Urothelium cell line (cell line): ENCODE results near the gene CYREN.
"Not testable (repeated sequence)": the region's sequence is repeated elsewhere in the genome, so short reads cannot be mapped to it uniquely, and the experiment has no call there.

ENCODE experiments used
- DNase-seq: peaks from one replicate; pipeline ENCODE4 v3.0.0; 2011; ENCODE audit warnings: low spot score, mixed read lengths
- FAIRE-seq: peaks from 2 replicates; lab custom pipeline; 2011; peaks lifted over from hg19 to GRCh38; lab: Jason Lieb, UNC

The CYREN gene, protein sequence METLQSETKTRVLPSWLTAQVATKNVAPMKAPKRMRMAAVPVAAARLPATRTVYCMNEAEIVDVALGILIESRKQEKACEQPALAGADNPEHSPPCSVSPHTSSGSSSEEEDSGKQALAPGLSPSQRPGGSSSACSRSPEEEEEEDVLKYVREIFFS

DNA sequence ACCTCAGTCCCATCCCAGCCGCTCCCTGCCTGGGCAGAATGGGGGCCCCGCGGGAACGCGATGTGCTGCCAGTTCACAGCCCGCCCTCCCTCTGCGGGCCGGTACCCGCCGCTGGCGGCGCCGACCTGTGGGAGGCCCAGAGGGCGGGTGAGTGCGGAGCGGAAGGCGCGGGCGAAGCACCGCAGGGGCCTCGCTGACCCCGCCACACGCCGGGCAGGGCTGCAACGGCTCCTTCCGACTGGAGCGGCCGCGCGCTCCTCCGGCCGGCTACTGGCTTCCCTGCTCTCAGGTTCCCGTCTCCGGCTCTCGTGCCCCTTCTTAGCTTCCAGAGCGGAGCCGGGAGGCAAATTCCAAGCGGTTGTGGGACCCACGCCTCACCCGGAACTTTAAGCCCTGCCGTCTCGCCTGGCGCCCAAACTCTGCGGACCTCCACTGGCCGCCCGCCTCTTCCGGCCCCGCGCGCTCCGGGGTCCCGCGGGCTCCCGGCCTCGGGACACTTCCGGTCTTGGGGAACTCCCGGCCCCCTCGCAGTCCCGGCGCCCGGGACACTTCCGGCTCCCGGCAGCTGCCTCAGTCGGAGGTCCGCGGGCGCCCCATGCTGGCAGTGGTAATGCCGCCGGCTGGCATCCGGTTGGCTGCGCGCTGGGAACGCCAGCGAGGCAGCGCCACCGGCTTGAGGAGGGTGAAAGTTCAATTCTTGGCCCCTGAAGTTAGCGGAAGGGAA lies at the start of gene CYREN:
Gene CYREN (minus strand): TSS at position 434 of the 724 bp plus-strand sequence. CDS start 1,785 bp downstream, outside the sequence.
- FAIRE-seq (no peak), DNase-seq (peak; percentile 94)

DNA sequence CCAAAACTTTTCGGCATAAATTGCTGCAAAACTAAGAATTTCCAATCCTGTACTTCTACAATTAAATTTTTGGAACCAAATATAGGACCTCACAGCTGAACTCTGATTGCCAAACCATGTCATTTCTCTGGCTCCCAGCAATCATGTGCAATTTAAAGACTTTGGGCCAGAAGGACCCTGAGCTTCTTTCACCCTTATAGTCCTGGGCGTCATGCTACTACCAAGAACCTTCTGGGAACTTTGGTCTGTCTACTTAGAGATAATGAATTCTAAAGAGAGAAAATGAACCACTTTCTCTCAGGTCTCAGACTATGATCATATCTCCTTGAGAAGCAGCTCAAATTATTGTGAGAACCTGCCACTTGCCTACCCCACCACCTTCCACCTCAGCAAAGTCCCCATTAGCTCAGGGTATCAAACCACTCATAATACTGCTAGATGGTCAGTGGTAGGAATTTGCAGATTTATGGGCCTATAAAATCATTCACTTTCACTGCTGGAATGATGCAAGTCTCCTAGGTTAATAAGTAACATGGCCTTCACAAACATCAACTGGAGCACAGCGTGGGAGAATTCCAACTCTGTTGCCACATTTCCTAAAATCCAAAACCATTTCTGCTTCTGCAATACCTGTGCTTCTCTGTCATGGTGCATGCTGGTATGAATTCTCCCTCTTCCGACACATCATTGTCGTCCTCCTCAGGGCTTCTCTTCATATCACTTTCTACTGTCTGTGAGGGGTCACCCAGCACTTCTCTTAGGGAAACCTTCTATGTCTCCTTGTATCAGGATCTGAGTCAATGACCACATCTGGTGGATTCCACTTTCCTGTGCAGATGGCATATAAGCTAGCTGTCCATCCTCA lies 47.4 kb upstream of the CYREN start:
- FAIRE-seq, result no peak
- no peak for DNase-seq

DNA sequence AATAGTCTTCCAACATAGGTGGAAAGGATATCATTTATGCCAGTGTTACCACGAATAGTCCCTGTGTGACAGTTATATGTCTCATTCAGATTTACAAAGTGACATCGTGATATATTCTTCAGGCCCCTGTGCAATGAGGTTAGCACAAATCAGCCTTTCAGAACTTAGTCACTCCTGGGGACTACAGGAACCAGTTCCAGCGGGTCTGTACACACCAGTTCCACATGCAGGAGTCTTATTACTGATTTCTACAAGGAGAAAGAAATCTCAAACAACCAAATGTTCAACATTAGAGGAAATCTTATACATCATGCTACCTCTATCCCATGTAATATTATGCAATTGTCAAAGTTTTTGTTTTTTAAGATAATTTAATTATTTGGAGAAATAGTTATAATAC lies 45.2 kb upstream of the CYREN start:
- no peak for FAIRE-seq

DNA sequence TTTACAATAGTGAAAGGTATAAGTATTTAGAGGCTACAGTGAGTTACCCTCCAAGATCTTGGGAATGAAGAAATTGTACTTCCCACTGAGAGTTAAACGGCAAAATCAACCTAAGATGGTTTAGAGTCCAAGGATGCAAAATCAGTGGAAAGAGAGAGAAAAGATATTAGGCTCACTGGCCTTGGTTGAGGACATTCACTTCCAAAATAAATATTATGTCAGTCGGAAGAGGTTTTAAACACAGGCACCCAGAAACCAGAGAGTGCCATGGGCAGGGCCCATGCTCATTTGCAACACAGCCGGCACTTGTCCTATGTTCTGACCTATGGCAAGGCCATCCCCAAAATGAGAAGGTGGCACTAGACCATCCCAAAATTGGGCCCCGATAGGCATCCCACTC lies 44.7 kb upstream of the CYREN start:
- DNase-seq (no peak), FAIRE-seq (no peak)

More for the DNA sequence above, 45.2 kb upstream of the CYREN start:
- DNase-seq, result no peak

DNA sequence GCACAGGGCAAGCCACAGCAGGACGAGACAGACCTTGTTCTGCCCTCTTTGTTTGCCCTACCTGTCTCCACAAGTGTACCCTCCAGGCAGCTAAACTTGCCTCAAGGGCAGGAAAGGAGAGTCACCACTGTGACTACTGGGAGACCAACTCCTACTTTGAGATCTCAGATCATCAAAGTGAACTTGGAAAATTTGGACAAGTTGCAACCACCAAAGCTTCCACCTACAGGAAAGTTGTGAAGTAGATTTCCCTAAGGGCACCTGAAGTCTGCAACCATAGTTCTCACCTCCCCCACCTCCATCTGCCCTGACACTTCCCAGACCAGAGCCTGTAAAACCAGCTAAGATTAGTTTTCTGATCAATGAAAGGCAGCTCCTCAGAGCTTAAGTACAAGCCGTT lies 43.3 kb upstream of the CYREN start:
- FAIRE-seq, result no peak
- no peak for DNase-seq

DNA sequence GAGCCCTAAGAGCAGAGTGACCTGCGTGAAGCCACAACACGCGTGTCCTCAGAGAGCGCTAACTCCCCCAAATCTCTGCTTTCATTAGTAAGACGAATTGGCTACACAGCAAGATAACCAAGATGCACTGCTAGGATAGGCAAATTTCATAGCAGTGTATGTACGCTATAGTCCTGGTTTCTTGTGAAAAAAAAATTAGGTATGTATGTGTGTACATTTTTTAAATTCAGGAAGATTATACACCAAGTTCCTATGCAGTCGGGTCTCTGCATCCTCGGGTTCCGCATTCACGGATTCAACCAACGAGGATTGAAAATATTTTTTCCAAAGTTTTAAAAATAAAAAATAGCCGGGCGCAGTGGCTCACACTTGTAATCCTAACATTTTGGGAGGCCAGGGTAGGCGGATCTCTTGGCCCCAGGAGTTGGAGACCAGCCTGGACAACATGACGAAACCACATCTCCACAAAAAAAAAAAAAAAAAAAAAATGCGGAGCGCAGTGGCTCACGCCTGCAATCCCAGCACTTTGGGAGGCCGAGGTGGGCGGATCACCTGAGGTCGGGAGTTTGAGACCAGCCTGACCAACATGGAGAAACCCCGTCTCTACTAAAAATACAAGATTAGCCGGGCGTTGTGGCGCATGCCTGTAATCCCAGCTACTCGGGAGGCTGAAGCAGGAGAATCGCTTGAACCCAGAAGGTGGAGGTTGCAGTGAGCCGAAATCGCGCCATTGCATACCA lies 41.6 kb upstream of the CYREN start:
- not testable (repeated sequence) for FAIRE-seq, DNase-seq

DNA sequence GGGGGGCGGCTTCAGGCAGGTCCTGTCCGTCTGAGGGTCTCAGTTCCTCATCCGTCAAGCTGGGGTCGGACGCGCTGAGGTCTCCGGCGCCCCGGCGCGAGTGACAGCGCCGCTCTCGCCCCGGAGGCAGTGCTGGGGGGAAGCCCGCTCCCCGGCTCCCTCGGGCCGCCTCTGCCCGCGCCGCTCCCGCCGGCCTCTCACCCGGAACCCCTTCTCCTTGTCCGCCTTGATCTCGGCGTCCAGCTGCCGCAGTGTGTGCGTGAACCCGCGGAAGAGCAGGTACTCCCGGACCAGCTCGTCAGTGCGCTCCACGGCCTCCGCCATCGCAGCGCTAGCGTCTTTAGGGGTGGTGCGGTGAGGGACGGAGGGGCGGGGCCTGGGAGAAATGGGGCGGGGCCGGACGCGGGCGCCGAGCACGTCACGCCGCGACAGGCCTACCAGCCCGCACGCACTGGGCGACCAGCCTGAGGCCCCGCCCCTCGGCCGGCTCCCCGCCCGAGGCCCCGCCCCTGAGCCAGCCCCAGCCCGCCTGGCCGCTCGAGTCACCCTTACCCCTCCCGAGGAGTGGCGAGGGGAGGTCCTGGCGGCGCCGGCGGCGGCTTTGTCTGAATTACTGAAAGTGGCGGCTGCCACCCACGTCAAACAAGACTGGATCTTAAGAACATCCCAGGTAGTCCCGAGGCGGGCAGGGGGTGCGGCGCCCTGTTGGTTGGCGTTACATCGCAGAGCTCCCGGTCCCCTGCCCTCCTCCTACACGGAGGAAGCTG lies 40.9 kb upstream of the CYREN start, which contains the start of gene WDR91:
Gene WDR91 (minus strand): TSS at position 348 of the 767 bp plus-strand sequence. CDS start 24 bp downstream, at position 324.
- DNase-seq (peak; percentile 99), FAIRE-seq (no peak)

DNA sequence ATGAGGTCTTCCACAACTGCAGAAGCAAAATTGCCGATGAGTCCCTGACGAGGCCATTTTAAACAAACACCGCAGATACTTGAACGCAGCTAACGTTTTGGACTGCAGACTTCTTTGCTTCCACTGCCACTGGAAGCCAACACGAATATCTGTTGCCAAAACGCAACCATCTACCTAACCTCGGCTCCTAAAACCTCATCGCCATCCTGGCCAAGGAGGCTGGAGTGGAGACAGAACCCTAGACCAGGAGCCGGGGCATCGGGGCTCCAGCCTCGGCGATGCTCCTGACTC lies 40.3 kb upstream of the CYREN start:
- DNase-seq, result peak; percentile 14
- FAIRE-seq, result no peak

DNA sequence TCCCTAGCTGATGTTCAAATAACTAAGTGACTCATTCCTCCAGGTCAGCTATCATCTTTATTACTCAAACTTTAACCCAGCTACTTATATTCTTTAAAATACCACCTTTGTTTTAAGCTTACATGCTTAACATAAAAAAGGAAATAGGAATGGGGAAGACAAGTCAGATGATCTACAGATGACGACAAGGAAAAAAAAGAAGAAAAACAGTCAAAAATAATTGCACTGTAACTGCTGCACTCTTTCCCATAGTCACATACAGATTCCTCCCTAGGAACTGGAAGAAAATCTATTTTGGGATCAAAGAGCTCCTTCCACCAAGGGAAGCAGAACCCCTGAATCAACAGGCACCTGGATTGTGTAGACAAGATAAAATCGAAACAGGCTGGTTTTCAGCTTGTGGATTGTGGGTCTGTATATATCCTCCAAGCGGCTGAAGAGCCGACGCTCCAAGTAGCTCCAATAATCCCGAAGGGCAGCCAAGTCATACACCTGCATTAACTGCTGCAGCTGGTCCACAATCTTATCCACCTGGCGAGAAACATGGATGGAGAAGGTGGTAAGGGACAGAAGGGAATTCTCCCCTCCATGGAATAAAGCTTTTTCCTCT lies 38.8 kb upstream of the CYREN start:
- no peak for FAIRE-seq

DNA sequence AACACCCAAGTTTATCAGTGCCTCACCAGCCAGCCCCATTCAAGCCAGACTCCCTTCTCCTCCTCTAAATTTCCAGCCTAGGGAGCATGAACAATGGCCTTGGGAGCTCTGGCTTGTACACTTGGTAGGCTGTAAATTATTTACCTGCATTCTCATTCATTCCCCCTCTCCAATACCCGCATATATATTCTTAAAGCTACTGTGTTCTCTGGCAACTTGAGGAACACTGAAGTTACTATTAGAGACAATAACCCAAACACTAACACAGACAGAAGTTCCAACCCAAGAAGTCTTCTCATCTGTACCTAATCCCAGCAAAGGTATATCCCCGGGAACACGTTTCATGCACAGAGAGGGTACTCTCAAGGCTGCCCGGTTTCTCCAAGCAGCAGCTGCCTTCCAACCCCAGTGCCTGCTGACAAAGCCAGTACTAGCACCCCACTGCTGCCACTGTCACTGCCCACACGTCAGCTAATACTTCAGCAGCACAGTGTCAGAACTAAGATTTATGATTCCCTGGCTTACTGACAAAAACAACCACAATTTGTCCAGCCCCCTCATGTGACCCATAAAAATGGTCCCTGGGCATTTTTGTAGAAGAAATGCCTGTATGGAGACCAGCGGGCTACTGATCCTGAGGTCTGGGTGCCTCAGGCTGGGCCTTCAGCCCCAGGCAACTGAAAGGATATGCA lies 37.7 kb upstream of the CYREN start:
- DNase-seq (no peak), FAIRE-seq (no peak)

More for the DNA sequence above, 38.8 kb upstream of the CYREN start:
- no peak for DNase-seq

DNA sequence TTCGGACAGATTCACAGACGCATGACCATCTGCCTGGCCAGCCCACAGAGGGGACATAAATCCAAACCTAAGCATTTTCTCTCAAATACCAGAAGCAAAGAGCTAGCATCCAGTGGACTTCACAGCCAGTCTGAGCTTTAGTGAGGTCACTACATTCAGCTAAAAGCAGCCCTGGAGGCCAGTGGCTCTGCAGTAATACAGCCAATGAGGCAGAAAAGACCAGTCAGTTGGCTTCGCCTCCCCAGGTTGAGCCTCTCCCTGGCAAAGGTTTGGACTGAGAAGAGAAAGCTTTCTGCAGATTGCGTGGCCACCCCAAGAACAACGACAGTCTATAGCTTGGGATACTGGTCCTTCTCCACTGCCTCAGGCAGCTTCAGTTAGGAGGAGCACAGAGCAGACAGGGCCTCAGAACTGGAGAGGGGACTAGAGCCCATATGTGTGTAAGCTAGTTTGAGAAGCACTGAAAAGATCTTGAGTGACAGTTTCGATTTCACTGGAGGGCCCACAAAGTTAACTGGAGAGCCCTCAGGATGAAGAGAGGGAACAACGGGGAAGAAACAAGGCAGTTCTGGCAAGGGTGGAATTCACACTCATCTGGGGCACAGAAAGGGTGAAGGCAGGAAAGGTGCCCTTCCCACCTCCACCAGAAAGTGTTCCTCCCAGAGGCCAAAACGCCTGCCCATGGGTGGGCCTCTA lies 37.0 kb upstream of the CYREN start:
- no peak for DNase-seq
- no peak for FAIRE-seq

DNA sequence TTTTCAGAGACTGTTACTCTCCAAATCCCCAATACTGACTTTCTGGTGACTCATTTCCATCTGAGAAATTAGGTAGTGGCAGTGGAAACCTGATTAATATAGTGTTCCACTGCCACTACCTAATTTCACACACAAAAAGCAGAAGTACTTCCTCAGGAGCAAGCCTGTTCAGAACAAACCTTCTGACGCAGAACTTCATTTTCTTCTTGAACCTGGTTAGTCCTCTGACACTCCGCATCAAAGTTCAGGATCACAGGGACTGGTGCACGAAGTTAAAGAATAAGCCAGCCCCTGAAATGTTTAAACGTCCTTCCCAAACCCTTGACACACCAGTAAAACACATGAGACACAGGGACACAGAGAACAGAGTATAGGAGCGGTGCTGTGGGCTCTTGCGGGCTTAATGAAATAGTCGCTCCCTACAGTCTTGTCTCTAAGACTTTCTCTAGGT lies 36.5 kb upstream of the CYREN start:
- FAIRE-seq (no peak), DNase-seq (no peak)

DNA sequence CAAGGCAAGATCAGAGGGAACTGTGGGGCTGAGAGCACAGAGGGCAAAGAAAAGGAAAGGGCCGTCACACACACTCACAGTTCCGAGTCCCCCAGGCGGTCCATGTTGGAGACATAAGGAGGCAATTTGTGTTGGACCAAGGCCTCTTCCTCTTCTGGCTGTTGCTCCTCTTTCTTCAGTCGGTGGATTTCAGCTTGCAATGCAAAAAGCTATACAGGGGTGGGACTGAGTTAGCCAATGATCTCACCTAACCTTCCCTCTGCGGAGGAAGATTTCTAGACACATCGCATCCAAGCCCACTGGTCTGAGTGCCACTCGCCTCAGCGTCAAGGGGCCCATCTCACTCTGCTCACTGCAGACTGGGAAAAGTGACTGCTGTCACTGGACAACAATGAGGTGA lies 35.3 kb upstream of the CYREN start:
- DNase-seq, result no peak
- FAIRE-seq, result no peak

DNA sequence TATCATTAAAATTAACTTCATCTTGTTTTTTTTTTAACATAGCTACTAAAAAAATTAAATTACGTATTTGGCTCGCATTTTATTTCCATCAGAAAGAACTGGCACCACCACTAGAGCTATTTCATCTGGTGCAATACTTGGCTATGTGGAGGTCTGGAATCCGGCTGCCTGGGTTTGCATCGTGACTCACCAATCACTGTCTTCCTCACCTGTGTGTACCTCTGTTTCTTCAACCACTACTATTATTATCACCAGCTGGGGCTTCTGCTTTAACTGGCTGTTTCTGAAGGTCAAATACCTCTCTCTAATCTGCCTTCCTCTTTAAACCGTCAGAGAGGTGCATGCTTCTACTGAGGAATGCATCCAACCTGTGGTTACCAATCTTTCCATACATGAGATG lies 34.4 kb upstream of the CYREN start:
- no peak for FAIRE-seq
- DNase-seq, result no peak

DNA sequence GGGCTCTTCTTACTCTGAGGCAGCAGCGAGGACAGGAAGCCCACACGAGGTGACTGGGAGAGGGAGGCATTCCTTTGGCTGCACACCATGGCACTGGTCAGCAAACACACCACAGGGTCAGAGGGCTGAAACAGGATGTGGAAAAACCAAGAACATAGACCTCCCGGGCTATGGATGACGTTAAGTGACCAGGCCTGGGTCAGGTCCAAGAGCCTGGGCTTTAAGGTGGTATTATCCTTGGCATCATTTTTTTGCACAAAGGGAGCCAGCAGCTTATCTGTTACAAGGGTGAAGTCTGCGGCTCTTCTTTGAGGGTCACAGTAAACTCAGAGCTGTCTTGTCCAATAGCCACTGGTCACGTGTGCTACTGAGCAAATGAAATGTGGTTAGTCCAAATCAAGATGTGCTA lies 33.8 kb upstream of the CYREN start:
- FAIRE-seq, result no peak

DNA sequence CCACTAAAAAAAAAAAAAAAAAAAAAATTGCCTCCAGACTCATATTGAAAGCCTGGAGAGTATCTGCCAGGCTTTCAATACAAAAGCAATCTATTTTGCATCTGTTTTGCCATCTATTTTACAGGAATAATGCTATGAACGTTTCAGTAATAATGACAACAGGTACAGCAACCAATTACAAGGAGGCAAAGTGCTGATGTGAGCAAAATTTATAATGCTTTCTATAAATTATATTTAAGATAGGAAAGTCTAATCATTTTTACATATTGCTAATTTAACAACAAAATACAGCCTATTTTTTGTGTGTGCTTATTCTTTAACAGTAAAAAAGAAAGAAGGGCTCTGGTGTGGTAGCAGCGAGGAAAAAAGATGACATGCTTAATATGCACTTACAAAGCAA lies 30.8 kb upstream of the CYREN start:
- FAIRE-seq (no peak), DNase-seq (no peak)

More for the DNA sequence above, 33.8 kb upstream of the CYREN start:
- DNase-seq, result no peak

DNA sequence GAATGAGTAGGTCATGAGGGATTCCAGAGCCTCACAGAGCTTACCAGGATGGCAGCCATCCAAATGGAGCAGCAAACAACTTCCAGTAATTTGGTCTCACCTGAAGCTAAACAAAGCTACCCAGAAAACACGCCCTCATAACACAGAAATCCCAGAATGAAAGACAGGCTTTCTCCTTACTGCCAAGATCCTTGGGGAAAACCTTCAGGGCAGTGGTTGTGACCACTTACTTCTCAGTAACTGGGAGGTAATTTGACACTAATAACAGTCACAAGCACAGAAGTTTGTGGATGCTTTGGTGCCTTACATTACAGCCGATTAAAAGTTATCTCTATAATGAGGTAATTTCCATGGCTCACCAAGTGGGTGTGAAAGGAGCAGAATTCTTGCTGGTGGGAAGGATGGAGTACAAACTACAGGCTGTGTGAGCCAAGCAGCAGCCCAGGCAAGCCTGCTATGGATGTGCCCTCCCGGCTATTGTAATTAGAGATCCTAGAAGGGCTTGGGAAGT lies 30.4 kb upstream of the CYREN start:
- FAIRE-seq (no peak), DNase-seq (no peak)

DNA sequence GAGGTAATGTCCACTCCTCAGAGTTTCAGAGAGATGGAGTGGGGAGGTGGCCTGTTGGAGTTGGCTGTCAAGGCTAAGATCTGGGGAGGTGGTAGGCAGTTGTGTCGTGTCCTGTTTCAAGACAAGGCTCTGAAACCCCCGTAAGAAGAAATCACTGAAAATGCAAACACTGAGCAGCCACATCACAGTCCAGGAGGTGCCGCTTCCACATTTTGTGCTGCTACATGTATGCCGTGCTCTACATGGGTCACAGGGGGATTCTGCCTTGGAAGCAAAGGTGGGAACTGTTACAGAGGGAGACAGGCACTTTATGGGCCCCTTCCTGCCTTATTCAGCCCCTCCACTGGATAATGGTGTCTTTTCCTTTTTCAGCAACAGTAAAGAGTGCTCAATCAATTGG lies 28.9 kb upstream of the CYREN start:
- no peak for DNase-seq
- no peak for FAIRE-seq
